T-cell (primary cell): ENCODE measurements around the gene RRBP1. TPM values are rescaled to one million over a fixed set of nuclear protein-coding genes. Genes with fewer than 3 reads are reported as not detected.

ENCODE experiments used
- ATAC-seq, 4 experiments: fragments of 200-7000 bp in 3 of 4; fragments of 150-1000 bp in 1 of 4; cut with Tn5 transposase; replicated peaks in 1 of 4; 1 replicate in 3 of 4; 2 replicates in 1 of 4; pipeline ENCODE4 v1.10.0; 2021; ENCODE audit warnings: moderate library complexity in 3 of 4, mild to moderate bottlenecking in 2 of 4, moderate number of reproducible peaks in 1 of 4
- CTCF ChIA-PET, 2 donors: fragments of 300-600 bp; sonication (Branson Sonifier 250); formaldehyde crosslinking; loops; one replicate each; lab custom pipeline; 2022; ENCODE audit warnings: antibody characterized with exemption in 2 of 2; lab: Charles Lee
- POLR2A ChIA-PET, 2 donors: fragments of 300-600 bp; sonication (Branson Sonifier 250); formaldehyde crosslinking; loops; one replicate each; lab custom pipeline; 2022; ENCODE audit warnings: antibody characterized with exemption in 2 of 2; lab: Charles Lee
- DNase-seq, 35 experiments: peaks; one replicate each; pipeline versions ENCODE4 v3.0.0 to v3.0.0-alpha.2; 2013 to 2023
- H3K27ac ChIP-seq: one replicate; pipeline ENCODE4 v1.5.1; 2013; ENCODE audit warnings: low read length
- H3K27me3 ChIP-seq, 2 experiments: replicated peaks in 1 of 2; 1 replicate in 1 of 2; 2 replicates in 1 of 2; pipeline versions ENCODE4 v1.6.1 to v1.7.0; 2013; ENCODE audit warnings: low read length in 1 of 2, mixed read lengths in 1 of 2; ENCODE audit not compliant: control insufficient read depth in 2 of 2, insufficient read depth in 2 of 2; ENCODE audit errors: extremely low read depth in 1 of 2
- H3K36me3 ChIP-seq, 2 donors: 1 replicate in 1 of 2; 2 replicates in 1 of 2; pipeline versions ENCODE4 v1.6.1 to v1.7.0; 2013; ENCODE audit warnings: low read length in 1 of 2; ENCODE audit not compliant: control insufficient read depth in 2 of 2, insufficient read depth in 1 of 2; ENCODE audit errors: extremely low read depth in 1 of 2
- H3K4me1 ChIP-seq, 2 experiments: 1 replicate in 1 of 2; 2 replicates in 1 of 2; pipeline versions ENCODE4 v1.6.1 to v1.7.0; 2013; ENCODE audit warnings: low read length in 2 of 2, mixed read lengths in 1 of 2; ENCODE audit not compliant: insufficient read depth in 2 of 2, control insufficient read depth in 1 of 2; ENCODE audit errors: extremely low read depth in 1 of 2
- H3K4me3 ChIP-seq, 2 donors: 1 replicate in 1 of 2; 2 replicates in 1 of 2; pipeline versions ENCODE4 v1.5.1 to v1.7.0; 2013; ENCODE audit warnings: mild to moderate bottlenecking in 2 of 2, low read length in 1 of 2, moderate library complexity in 1 of 2; ENCODE audit not compliant: control insufficient read depth in 1 of 2; ENCODE audit errors: extremely low read depth in 1 of 2
- H3K9me3 ChIP-seq: 2 replicates; pipeline ENCODE4 v1.7.0; 2013
- H3K27ac Mint-ChIP-seq, 2 donors: one replicate each; pipeline ENCODE4 v1.8.0; 2020 to 2021; ENCODE audit warnings: mild to moderate bottlenecking in 2 of 2, mixed read lengths in 2 of 2
- H3K27me3 Mint-ChIP-seq, 2 donors: one replicate each; pipeline ENCODE4 v1.8.0; 2021 to 2022; ENCODE audit warnings: mixed read lengths in 2 of 2
- H3K36me3 Mint-ChIP-seq: one replicate; pipeline ENCODE4 v1.8.0; 2021; ENCODE audit warnings: mixed read lengths
- H3K4me1 Mint-ChIP-seq, 3 donors: one replicate each; pipeline ENCODE4 v1.8.0; 2020 to 2022; ENCODE audit warnings: mixed read lengths in 3 of 3, mild to moderate bottlenecking in 1 of 3
- H3K4me3 Mint-ChIP-seq, 3 donors: one replicate each; pipeline ENCODE4 v1.8.0; 2020 to 2022; ENCODE audit warnings: mild to moderate bottlenecking in 3 of 3, mixed read lengths in 3 of 3, moderate library complexity in 3 of 3
- H3K9me3 Mint-ChIP-seq, 3 donors: one replicate each; pipeline ENCODE4 v1.8.0; 2020 to 2022; ENCODE audit warnings: mixed read lengths in 3 of 3
- WGBS: methylation state at CpG from one replicate; pipeline ENCODE4 v1.1.5; 2013; ENCODE audit warnings: missing lambda C conversion rate; ENCODE audit not compliant: insufficient coverage; 5-methylcytosine and 5-hydroxymethylcytosine counted together
- total RNA-seq, 35 experiments: library from RNA in 6 of 35; stranded (reverse) in 6 of 35; fragments of 120-200 nt in 1 of 35; gene quantifications; one replicate each; pipeline versions ENCODE4 v1.2.1 to v1.2.4 and lab custom pipeline; 2013 to 2026

The RRBP1 gene
- total RNA-seq, 5 donors from 2014 or later (not counting 1 experiment from before 2014, with no cell fraction given): 26.3 to 32.4 (median 30.1) TPM

DNA sequence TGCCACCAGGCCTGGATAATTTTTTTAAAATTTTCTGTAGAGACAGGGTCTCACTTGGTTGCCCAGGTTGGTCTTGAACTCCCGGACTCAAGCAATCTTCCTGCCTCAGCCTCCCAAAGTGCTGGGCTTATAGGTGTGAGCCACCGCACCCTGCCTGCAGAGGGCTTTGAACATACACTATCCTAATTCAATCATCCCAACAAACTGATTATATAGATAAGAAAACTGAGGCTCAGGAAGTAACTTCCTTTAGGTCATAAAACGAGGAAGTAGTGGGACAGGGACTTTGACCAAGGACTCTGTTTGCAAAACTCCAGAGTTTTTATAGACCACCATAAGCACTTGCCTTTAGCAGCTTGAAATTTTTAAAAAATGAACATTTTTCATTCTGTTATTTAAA lies 12.7 kb upstream of the RRBP1 start:
- no peak overlapping the region for H3K4me3 ChIP-seq
- ATAC-seq: no peak
- Mint-ChIP-seq H3K36me3 (no peaks in the 10 kb centered on the region), H3K27me3 (peaks cover 22 to 25% of the 10 kb centered on the region in 2 donors), H3K27ac (no peak overlapping the region), H3K4me3 (no peak overlapping the region), H3K9me3 (peaks cover 0 to 5% (median 4%) of the 10 kb centered on the region in 3 donors), H3K4me1 (no peaks in the 10 kb centered on the region)
- no peaks in the 10 kb centered on the region for H3K36me3 ChIP-seq
- H3K4me1 ChIP-seq: no peaks in the 10 kb centered on the region
- no peak for DNase-seq
- no peaks in the 10 kb centered on the region for H3K9me3 ChIP-seq
- CTCF ChIA-PET: interaction anchor here in 1 of 2 donors (0.5 kb wide), 1 partner anchor 1120 kb away, joined by 3 read pairs; no protein-coding TSS in a partner anchor
- POLR2A ChIA-PET: interaction anchor here in 1 of 2 donors (0.7 kb wide), 1 partner anchor 27 kb away, joined by 4 read pairs; no protein-coding TSS in a partner anchor
- H3K27ac ChIP-seq: no peak overlapping the region
- peaks cover 0 to 11% of the 10 kb centered on the region in 2 experiments for H3K27me3 ChIP-seq
- no CpG with 5 or more reads among the region's 3 CpGs for WGBS

DNA sequence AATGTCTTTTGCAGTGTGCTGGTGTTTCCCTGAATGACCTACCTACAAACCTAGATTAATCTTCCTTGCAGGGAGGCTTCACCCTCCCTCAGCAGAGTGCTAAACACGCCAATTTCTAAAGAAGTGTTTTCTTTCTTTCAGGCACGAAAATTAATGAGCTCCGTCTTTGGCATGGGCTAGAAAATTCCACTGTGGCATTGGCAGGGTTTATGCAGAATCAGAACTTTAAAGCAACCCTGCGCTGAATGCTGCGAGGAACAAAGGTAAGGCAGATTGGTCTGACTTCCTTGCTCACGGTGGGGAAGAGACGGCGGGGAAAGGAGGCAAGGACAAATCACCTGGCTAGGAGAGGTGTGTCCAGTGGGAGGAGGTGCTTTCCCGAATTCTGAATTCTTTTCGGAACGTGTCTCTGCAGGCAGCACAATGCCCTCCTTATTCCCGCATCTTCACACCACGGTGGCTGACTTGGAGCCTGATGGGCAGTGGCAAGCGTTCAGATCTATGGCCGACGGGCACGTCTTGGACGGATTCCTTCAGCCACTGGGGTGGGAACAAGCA lies 11.5 kb upstream of the RRBP1 start:
- Mint-ChIP-seq H3K27ac (no peak overlapping the region), H3K27me3 (peaks cover 23 to 28% of the 10 kb centered on the region in 2 donors), H3K4me3 (no peak overlapping the region), H3K4me1 (no peaks in the 10 kb centered on the region), H3K9me3 (peaks cover 0 to 5% (median 4%) of the 10 kb centered on the region in 3 donors), H3K36me3 (no peaks in the 10 kb centered on the region)
- H3K9me3 ChIP-seq: no peaks in the 10 kb centered on the region
- ChIA-PET CTCF (interaction anchor here in 1 of 2 donors (1.0 kb wide), 1 partner anchor 11 kb away, joined by 3 read pairs; the partner anchor contains the start of gene RRBP1), POLR2A (no interaction called here)
- no peak for DNase-seq
- no peaks in the 10 kb centered on the region for H3K4me1 ChIP-seq
- no peak for ATAC-seq
- H3K36me3 ChIP-seq: no peaks in the 10 kb centered on the region
- peaks cover 0 to 11% of the 10 kb centered on the region in 2 experiments for H3K27me3 ChIP-seq
- no peak overlapping the region for H3K4me3 ChIP-seq
- no peak overlapping the region for H3K27ac ChIP-seq
- WGBS: 90% methylated on average over 16 of the region's 18 CpGs

DNA sequence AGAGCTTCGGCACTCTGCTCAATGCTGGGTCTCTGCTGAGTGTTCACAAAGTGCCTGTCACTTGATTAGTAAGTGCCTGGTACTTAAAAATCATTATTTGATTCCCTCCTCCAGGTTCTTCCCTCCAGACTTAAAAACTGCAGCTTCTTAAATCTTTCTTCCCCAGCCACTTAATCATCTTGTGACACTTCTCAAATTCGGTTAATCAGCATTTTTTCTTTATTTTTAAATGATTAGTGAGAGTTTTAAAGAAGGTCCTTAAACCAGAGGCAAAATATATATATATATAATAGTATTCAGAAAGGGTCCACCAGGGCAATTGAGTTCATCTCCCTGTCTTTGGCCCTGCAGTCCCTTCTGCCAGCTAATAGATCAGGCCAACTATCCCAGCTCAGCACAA lies 9.7 kb upstream of the RRBP1 start:
- H3K27ac Mint-ChIP-seq: no peak overlapping the region
- H3K4me3 ChIP-seq: no peak overlapping the region
- DNase-seq: no peak
- H3K9me3 ChIP-seq: no peaks in the 10 kb centered on the region
- ATAC-seq: no peak
- peaks cover 0 to 5% (median 4%) of the 10 kb centered on the region in 3 donors for H3K9me3 Mint-ChIP-seq
- no peak overlapping the region for H3K27ac ChIP-seq
- H3K36me3 ChIP-seq: no peaks in the 10 kb centered on the region
- no peak overlapping the region for H3K4me3 Mint-ChIP-seq
- peaks cover 0 to 20% of the 10 kb centered on the region in 2 experiments for H3K27me3 ChIP-seq
- H3K36me3 Mint-ChIP-seq: no peaks in the 10 kb centered on the region
- CTCF ChIA-PET: interaction anchor here (1.0 to 1.2 kb wide), 2 partner anchors 9 to 10 kb away, joined by 3 to 4 read pairs; partner anchors contain the start of gene RRBP1 (in 1 of the 2)
- no CpG with 5 or more reads among the region's 2 CpGs for WGBS
- POLR2A ChIA-PET: no interaction called here
- no peaks in the 10 kb centered on the region for H3K4me1 Mint-ChIP-seq
- H3K27me3 Mint-ChIP-seq: peaks cover 37 to 44% of the 10 kb centered on the region in 2 donors
- H3K4me1 ChIP-seq: no peaks in the 10 kb centered on the region

DNA sequence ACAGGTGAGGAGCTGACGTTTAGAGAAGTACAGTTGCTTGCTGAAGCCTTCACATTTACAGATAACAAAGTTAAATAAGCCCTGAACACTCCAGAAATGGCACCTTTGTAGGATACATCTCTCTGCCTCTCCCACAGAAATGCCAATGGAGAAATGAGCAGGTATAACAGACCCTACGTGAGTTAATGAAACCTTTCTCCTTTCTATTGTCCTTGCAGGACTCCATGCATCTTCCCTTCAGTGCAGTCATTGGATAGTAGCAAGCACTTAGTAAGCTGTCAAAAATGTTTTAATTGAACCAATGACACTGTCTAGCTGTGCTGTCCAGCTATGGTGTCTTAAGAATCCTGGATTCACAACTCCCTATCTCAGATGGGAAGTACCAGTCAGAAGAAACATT lies 8.1 kb upstream of the RRBP1 start:
- Mint-ChIP-seq H3K9me3 (peaks cover 0 to 5% (median 4%) of the 10 kb centered on the region in 3 donors), H3K4me3 (no peak overlapping the region), H3K27me3 (peaks cover 51 to 52% of the 10 kb centered on the region in 2 donors), H3K4me1 (no peaks in the 10 kb centered on the region), H3K36me3 (no peaks in the 10 kb centered on the region), H3K27ac (no peak overlapping the region)
- Histone ChIP-seq H3K4me1 (no peaks in the 10 kb centered on the region), H3K9me3 (no peaks in the 10 kb centered on the region), H3K36me3 (no peaks in the 10 kb centered on the region), H3K27ac (no peak overlapping the region), H3K27me3 (peaks cover 0 to 21% of the 10 kb centered on the region in 2 experiments), H3K4me3 (no peak overlapping the region)
- ChIA-PET POLR2A (no interaction called here), CTCF (no interaction called here)
- WGBS: no CpG with 5 or more reads among the region's 2 CpGs
- ATAC-seq (no peak), DNase-seq (no peak)

DNA sequence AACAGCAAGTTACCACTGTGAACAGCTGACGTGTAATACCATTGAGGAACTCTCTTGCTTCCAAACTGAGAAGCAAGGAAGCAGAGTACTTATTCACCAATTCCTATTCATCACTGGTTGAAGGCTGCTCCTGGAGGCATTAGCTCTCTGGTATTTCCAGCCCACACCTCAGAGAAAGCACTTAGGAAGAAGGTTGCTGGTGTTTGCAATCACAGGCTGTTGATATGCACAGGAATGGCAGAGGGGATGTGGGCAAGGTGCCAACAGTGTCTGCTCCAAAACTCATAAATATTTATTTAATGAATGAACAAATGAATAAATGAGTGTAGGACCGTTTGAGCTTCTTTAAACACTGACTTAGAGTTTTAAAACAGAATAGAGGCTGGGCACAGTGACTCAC lies 6.9 kb upstream of the RRBP1 start:
- Histone ChIP-seq H3K27me3 (peaks cover 0 to 28% of the 10 kb centered on the region in 2 experiments), H3K9me3 (no peaks in the 10 kb centered on the region), H3K4me3 (no peak overlapping the region), H3K4me1 (no peaks in the 10 kb centered on the region), H3K36me3 (no peaks in the 10 kb centered on the region), H3K27ac (no peak overlapping the region)
- H3K4me3 Mint-ChIP-seq: no peak overlapping the region
- DNase-seq: no peak
- 100% methylated on average over 1 of the region's 2 CpGs for WGBS
- ChIA-PET CTCF (interaction anchor here (0.6 to 0.8 kb wide), 2 partner anchors 156 to 278 kb away, joined by 3 to 4 read pairs; no protein-coding TSS in a partner anchor), POLR2A (no interaction called here)
- peaks cover 0 to 5% (median 4%) of the 10 kb centered on the region in 3 donors for H3K9me3 Mint-ChIP-seq
- no peak overlapping the region for H3K27ac Mint-ChIP-seq
- H3K27me3 Mint-ChIP-seq: peaks cover 54 to 57% of the 10 kb centered on the region in 2 donors
- H3K36me3 Mint-ChIP-seq: no peaks in the 10 kb centered on the region
- H3K4me1 Mint-ChIP-seq: no peaks in the 10 kb centered on the region
- no peak for ATAC-seq

DNA sequence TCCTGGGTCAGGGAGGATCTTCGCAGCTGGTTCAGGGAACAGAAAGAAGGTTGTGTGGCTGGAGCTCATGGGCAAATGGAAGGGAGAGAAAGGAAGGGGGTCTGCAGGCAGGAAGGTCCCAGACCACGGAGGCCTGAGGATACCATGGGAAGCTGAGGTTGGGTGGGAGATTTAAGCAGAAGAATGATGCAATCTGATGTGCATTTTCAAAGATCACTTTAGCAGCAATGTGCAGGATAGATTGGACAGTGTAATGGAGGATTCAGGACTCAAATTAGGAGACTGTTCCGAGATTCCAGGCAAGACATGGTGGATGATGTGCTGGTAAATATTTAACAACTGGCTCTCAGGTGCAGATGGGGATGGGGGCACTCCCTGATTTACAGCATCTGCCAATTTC lies 5.8 kb upstream of the RRBP1 start:
- no peak overlapping the region for H3K27ac Mint-ChIP-seq

More for the DNA sequence above, 5.8 kb upstream of the RRBP1 start:
- H3K36me3 Mint-ChIP-seq: no peaks in the 10 kb centered on the region
- Histone ChIP-seq H3K4me1 (peaks cover 2 to 5% of the 10 kb centered on the region in 2 experiments), H3K9me3 (no peaks in the 10 kb centered on the region), H3K36me3 (no peaks in the 10 kb centered on the region), H3K27ac (no peak overlapping the region), H3K4me3 (no peak overlapping the region), H3K27me3 (peaks cover 0 to 28% of the 10 kb centered on the region in 2 experiments)
- ChIA-PET POLR2A (no interaction called here), CTCF (interaction anchor here in 1 of 2 donors (1.0 kb wide), 1 partner anchor 115 kb away, joined by 3 read pairs; no protein-coding TSS in a partner anchor)
- H3K4me3 Mint-ChIP-seq: no peak overlapping the region
- WGBS: 77% methylated on average over 2 of the region's 3 CpGs
- peaks cover 0 to 5% (median 4%) of the 10 kb centered on the region in 3 donors for H3K9me3 Mint-ChIP-seq
- no peak for DNase-seq
- peaks cover 2 to 5% (median 5%) of the 10 kb centered on the region in 3 donors for H3K4me1 Mint-ChIP-seq
- H3K27me3 Mint-ChIP-seq: peaks cover 47 to 57% of the 10 kb centered on the region in 2 donors
- no peak for ATAC-seq
